Left hindlimb (tissue), 1 donor: ENCODE measurements around the gene GPR52.
"Not testable (repeated sequence)": the region's sequence is repeated elsewhere in the genome, so short reads cannot be mapped to it uniquely, and the experiment has no call there.

Experiments
- DNase-seq: peaks from one replicate; pipeline ENCODE4 v3.0.0-alpha.2; 2018

GPR52 gene

GRCh38 chr1:174447866-174448530 is at the start of gene GPR52:
Gene GPR52 (plus strand): TSS chr1:174447964. CDS start chr1:174448112, 148 bp downstream.
- DNase-seq, result no peak

GRCh38 chr1:174398246-174398645 is 49.5 kb upstream of the GPR52 start:
- DNase-seq, result no peak

GRCh38 chr1:174399211-174399610 is 48.6 kb upstream of the GPR52 start:
- no peak for DNase-seq

- no peak for DNase-seq
Observed at GRCh38 chr1:174401075-174401474, 46.7 kb upstream of the GPR52 start.

GRCh38 chr1:174405219-174405618 is 42.5 kb upstream of the GPR52 start:
- no peak for DNase-seq

GRCh38 chr1:174406421-174406820 is 41.3 kb upstream of the GPR52 start:
- no peak for DNase-seq

GRCh38 chr1:174407665-174408064 is 40.1 kb upstream of the GPR52 start:
- no peak for DNase-seq

GRCh38 chr1:174408146-174408545 is 39.6 kb upstream of the GPR52 start:
- DNase-seq, result no peak

GRCh38 chr1:174409801-174410200 is 38.0 kb upstream of the GPR52 start:
- not testable (repeated sequence) for DNase-seq

GRCh38 chr1:174413632-174414031 is 34.1 kb upstream of the GPR52 start:
- no peak for DNase-seq

- DNase-seq, result no peak
Observed at GRCh38 chr1:174414203-174414602, 33.6 kb upstream of the GPR52 start.

- no peak for DNase-seq
Observed at GRCh38 chr1:174415506-174415905, 32.3 kb upstream of the GPR52 start.

- no peak for DNase-seq
Observed at GRCh38 chr1:174417921-174418320, 29.8 kb upstream of the GPR52 start.

GRCh38 chr1:174425121-174425520 is 22.6 kb upstream of the GPR52 start:
- no peak for DNase-seq

GRCh38 chr1:174426153-174426552 is 21.6 kb upstream of the GPR52 start:
- DNase-seq, result no peak

GRCh38 chr1:174428033-174428432 is 19.7 kb upstream of the GPR52 start:
- DNase-seq, result no peak

GRCh38 chr1:174428739-174429138 is 19.0 kb upstream of the GPR52 start:
- DNase-seq, result no peak

GRCh38 chr1:174433451-174433850 is 14.3 kb upstream of the GPR52 start:
- DNase-seq, result no peak

- DNase-seq, result no peak
Observed at GRCh38 chr1:174445351-174445750, 2.4 kb upstream of the GPR52 start.

- no peak for DNase-seq
Observed at GRCh38 chr1:174445817-174446216, 1.9 kb upstream of the GPR52 start.

- no peak for DNase-seq
Observed at GRCh38 chr1:174448531-174448883, 743 bp downstream of the GPR52 start.

GRCh38 chr1:174448974-174449373 is 1.2 kb downstream of the GPR52 start:
- no peak for DNase-seq

GRCh38 chr1:174451408-174451807 is 3.6 kb downstream of the GPR52 start:
- DNase-seq, result no peak

GRCh38 chr1:174465855-174466254 is 18.1 kb downstream of the GPR52 start:
- DNase-seq, result no peak

GRCh38 chr1:174466607-174467006 is 18.8 kb downstream of the GPR52 start:
- DNase-seq, result no peak
